Measurements from ENCODE around the gene PHC2. TPM values are rescaled to one million over a fixed set of nuclear protein-coding genes. Genes with fewer than 3 reads are reported as not detected.

PHC2 gene
- total RNA-seq, 3 donors from 2014 or later (not counting 1 experiment from before 2014, with no cell fraction given), result 36.6 to 46.6 (median 39.5) TPM

GRCh38 chr1:33455539-33456501, 24.9 kb upstream of the PHC2 start:
- WGBS (ENCODE audit: insufficient coverage), result 41% methylated on average over 7 of the region's 8 CpGs
- ATAC-seq, result peak; percentile 59 to 70 (median 64)
- Histone ChIP-seq H3K4me3 (ENCODE audit: low read length) (no peak overlapping the region), H3K4me1 (ENCODE audit: control insufficient read depth, insufficient read depth, low read length) (peaks cover 7% of the 10 kb centered on the region), H3K9me3 (ENCODE audit: control insufficient read depth, insufficient read depth, low read length) (no peaks in the 10 kb centered on the region), H3K27ac (ENCODE audit: low read length) (no peak overlapping the region), H3K36me3 (ENCODE audit: control insufficient read depth, insufficient read depth, low read length) (no peaks in the 10 kb centered on the region), H3K27me3 (ENCODE audit: control insufficient read depth, insufficient read depth, low read length) (no peaks in the 10 kb centered on the region)
- Mint-ChIP-seq H3K36me3 (no peaks in the 10 kb centered on the region), H3K27ac (no peak overlapping the region), H3K4me1 (peaks cover 0 to 5% of the 10 kb centered on the region in 2 donors), H3K27me3 (ENCODE audit: low read depth in 2 of 2) (peaks cover 10 to 21% of the 10 kb centered on the region in 2 donors), H3K9me3 (no peaks in the 10 kb centered on the region), H3K4me3 (no peak overlapping the region)
- TF ChIP-seq CTCF (IDR thresholded peaks at IDR 0.05), result no peak
- intact Hi-C loops (cut with micrococcal nuclease), result no loop called here
- peak in 1 of 2 donors; percentile 66 for DNase-seq

GRCh38 chr1:33454646-33455282, 23.9 kb upstream of the PHC2 start:
- no peak overlapping the region for H3K4me3 ChIP-seq (ENCODE audit: low read length)
- Mint-ChIP-seq H3K36me3 (no peaks in the 10 kb centered on the region), H3K4me1 (peaks cover 0 to 5% of the 10 kb centered on the region in 2 donors), H3K27me3 (ENCODE audit: low read depth in 2 of 2) (peaks cover 8 to 16% of the 10 kb centered on the region in 2 donors), H3K9me3 (no peaks in the 10 kb centered on the region), H3K27ac (no peak overlapping the region), H3K4me3 (no peak overlapping the region)
- no peak for DNase-seq
- H3K36me3 ChIP-seq (ENCODE audit: control insufficient read depth, insufficient read depth, low read length), result no peaks in the 10 kb centered on the region
- no peaks in the 10 kb centered on the region for H3K9me3 ChIP-seq (ENCODE audit: control insufficient read depth, insufficient read depth, low read length)
- intact Hi-C loops (cut with micrococcal nuclease), result no loop called here
- no peaks in the 10 kb centered on the region for H3K4me1 ChIP-seq (ENCODE audit: control insufficient read depth, insufficient read depth, low read length)
- ATAC-seq, result no peak
- H3K27me3 ChIP-seq (ENCODE audit: control insufficient read depth, insufficient read depth, low read length), result no peaks in the 10 kb centered on the region
- 92% methylated on average over 8 of the region's 8 CpGs for WGBS (ENCODE audit: insufficient coverage)
- H3K27ac ChIP-seq (ENCODE audit: low read length), result no peak overlapping the region
- no peak for TF ChIP-seq CTCF (IDR thresholded peaks at IDR 0.05)

- TF ChIP-seq CTCF (IDR thresholded peaks at IDR 0.05), result no peak
- Mint-ChIP-seq H3K9me3 (no peaks in the 10 kb centered on the region), H3K4me3 (no peak overlapping the region), H3K27me3 (ENCODE audit: low read depth in 2 of 2) (peaks cover 12 to 40% of the 10 kb centered on the region in 2 donors), H3K27ac (no peak overlapping the region), H3K4me1 (no peaks in the 10 kb centered on the region), H3K36me3 (no peaks in the 10 kb centered on the region)
- Histone ChIP-seq H3K4me1 (ENCODE audit: control insufficient read depth, insufficient read depth, low read length) (no peaks in the 10 kb centered on the region), H3K4me3 (ENCODE audit: low read length) (no peak overlapping the region), H3K27me3 (ENCODE audit: control insufficient read depth, insufficient read depth, low read length) (peaks cover 2% of the 10 kb centered on the region), H3K36me3 (ENCODE audit: control insufficient read depth, insufficient read depth, low read length) (no peaks in the 10 kb centered on the region), H3K27ac (ENCODE audit: low read length) (no peak overlapping the region), H3K9me3 (ENCODE audit: control insufficient read depth, insufficient read depth, low read length) (no peaks in the 10 kb centered on the region)
- DNase-seq (no peak), ATAC-seq (no peak)
- WGBS (ENCODE audit: insufficient coverage), result 80% methylated on average over 1 of the region's 3 CpGs
- intact Hi-C loops (cut with micrococcal nuclease), result no loop called here
Observed at GRCh38 chr1:33446590-33446989, 15.7 kb upstream of the PHC2 start.

Measured in natural killer cell (primary cell).